GM12891 (cell line): ENCODE measurements around the gene CFAP77.

Experiments
- DNase-seq: peaks from one replicate; pipeline ENCODE4 v3.0.0; 2011; ENCODE audit warnings: low spot score; ENCODE audit not compliant: insufficient read length
- FAIRE-seq: peaks from 2 replicates; lab custom pipeline; 2011; peaks lifted over from hg19 to GRCh38; lab: Jason Lieb, UNC
- PAX5 ChIP-seq: IDR thresholded peaks from 2 replicates; pipeline ENCODE4 v1.6.1; 2011; ENCODE audit warnings: low read length, moderate library complexity, mild to moderate bottlenecking; ENCODE audit not compliant: insufficient read depth, severe bottlenecking
- POLR2A ChIP-seq: IDR thresholded peaks from 2 replicates; pipeline ENCODE4 v1.6.1; 2011; ENCODE audit warnings: low read depth, low read length, control low read depth
- POLR2AphosphoS5 ChIP-seq: IDR thresholded peaks from 2 replicates; pipeline ENCODE4 v1.6.1; 2011; ENCODE audit warnings: low read depth, low read length, control low read depth
- POU2F2 ChIP-seq: IDR thresholded peaks from 2 replicates; pipeline ENCODE4 v1.6.1; 2011; ENCODE audit warnings: low read depth, mild to moderate bottlenecking, control low read depth, low read length, moderate library complexity
- SPI1 ChIP-seq: IDR thresholded peaks from 2 replicates; pipeline ENCODE4 v1.6.1; 2011; ENCODE audit warnings: low read depth, low read length, control low read depth
- TAF1 ChIP-seq: IDR thresholded peaks from 2 replicates; pipeline ENCODE4 v1.6.1; 2011; ENCODE audit warnings: low read depth, low read length, control low read depth

CFAP77 gene

GRCh38 chr9:132440735-132441134, 30.7 kb downstream of the CFAP77 start:
- TF ChIP-seq POU2F2 (no peak), SPI1 (no peak), POLR2AphosphoS5 (no peak), TAF1 (no peak)
- DNase-seq (no peak), FAIRE-seq (no peak)

GRCh38 chr9:132441404-132441803, 31.4 kb downstream of the CFAP77 start:
- FAIRE-seq (no peak), DNase-seq (no peak)
- TF ChIP-seq POLR2A = no peak
- TF ChIP-seq TAF1 = no peak
- no peak for TF ChIP-seq PAX5
- no peak for TF ChIP-seq SPI1
- no peak for TF ChIP-seq POU2F2
- no peak for TF ChIP-seq POLR2AphosphoS5

GRCh38 chr9:132443951-132444607, 34.1 kb downstream of the CFAP77 start:
- TF ChIP-seq TAF1 (no peak), POLR2AphosphoS5 (no peak), POU2F2 (no peak), SPI1 (no peak), POLR2A (no peak), PAX5 (no peak)
- no peak for DNase-seq
- no peak for FAIRE-seq

GRCh38 chr9:132446887-132447286, 36.9 kb downstream of the CFAP77 start:
- no peak for FAIRE-seq
- DNase-seq = no peak
- TF ChIP-seq POU2F2 (no peak), POLR2AphosphoS5 (no peak), POLR2A (no peak), SPI1 (no peak), TAF1 (no peak), PAX5 (no peak)

- FAIRE-seq (no peak), DNase-seq (no peak)
- TF ChIP-seq PAX5 (no peak), POLR2AphosphoS5 (no peak), SPI1 (no peak), POU2F2 (no peak), POLR2A (no peak), TAF1 (no peak)
Measured at GRCh38 chr9:132447346-132447745, 37.3 kb downstream of the CFAP77 start.

GRCh38 chr9:132447902-132448301, 37.9 kb downstream of the CFAP77 start:
- TF ChIP-seq POLR2AphosphoS5 (no peak), PAX5 (no peak), SPI1 (no peak), POU2F2 (no peak), POLR2A (no peak), TAF1 (no peak)
- no peak for DNase-seq
- FAIRE-seq = no peak

GRCh38 chr9:132451276-132451675, 41.3 kb downstream of the CFAP77 start:
- no peak for FAIRE-seq
- DNase-seq = no peak
- TF ChIP-seq POLR2AphosphoS5 = no peak
- TF ChIP-seq TAF1 = no peak
- no peak for TF ChIP-seq SPI1
- TF ChIP-seq POLR2A = no peak
- no peak for TF ChIP-seq PAX5
- no peak for TF ChIP-seq POU2F2

GRCh38 chr9:132456241-132456640, 46.2 kb downstream of the CFAP77 start:
- TF ChIP-seq POU2F2 (no peak), TAF1 (no peak), POLR2A (no peak), POLR2AphosphoS5 (no peak), SPI1 (no peak)

GRCh38 chr9:132457504-132458236, 47.7 kb downstream of the CFAP77 start:
- DNase-seq (no peak), FAIRE-seq (no peak)
- TF ChIP-seq POU2F2 (no peak), TAF1 (no peak), SPI1 (no peak), POLR2AphosphoS5 (no peak), POLR2A (no peak), PAX5 (no peak)

More at GRCh38 chr9:132456241-132456640, 46.2 kb downstream of the CFAP77 start:
- no peak for FAIRE-seq
- no peak for DNase-seq

GRCh38 chr9:132458432-132458831, 48.4 kb downstream of the CFAP77 start:
- no peak for DNase-seq
- no peak for TF ChIP-seq POU2F2
- TF ChIP-seq POLR2A = no peak
- no peak for TF ChIP-seq POLR2AphosphoS5
- no peak for TF ChIP-seq TAF1
- no peak for TF ChIP-seq PAX5
- no peak for TF ChIP-seq SPI1
- no peak for FAIRE-seq
